GM12878 (cell line): Measurements from ENCODE around the gene SMG9. TPM values are rescaled to one million over a fixed set of nuclear protein-coding genes. Genes with fewer than 3 reads are reported as not detected.

Experiments
- ATAC-seq: fragments of 200-7000 bp; cut with Tn5 transposase; 3 replicates; pipeline ENCODE4 v1.9.1; 2020; ENCODE audit warnings: mild to moderate bottlenecking, moderate library complexity
- BruUV-seq: library from RNA; stranded (reverse); fragments of 400-500 nt; replicated peaks from 2 replicates; lab custom pipeline; 2021; lab: Mats Ljungman, UMichigan
- CTCF ChIA-PET: fragments of 300-600 bp; sonication (Branson Sonifier 250); formaldehyde crosslinking; extraction: SDS; loops from one replicate; lab custom pipeline; 2021; ENCODE audit warnings: inconsistent platforms; lab: Yijun Ruan, JAX
- POLR2A ChIA-PET: fragments of 350-600 bp; formaldehyde crosslinking; extraction: SDS; loops from one replicate; lab custom pipeline; 2021; ENCODE audit warnings: inconsistent platforms; lab: Charles Lee
- RAD21 ChIA-PET: fragments of 300-600 bp; sonication (Branson Sonifier 250); formaldehyde crosslinking; loops from one replicate; lab custom pipeline; 2023; ENCODE audit warnings: antibody characterized with exemption; ENCODE audit not compliant: unreplicated experiment; lab: Charles Lee
- SMC1A ChIA-PET: fragments of 300-600 bp; sonication (Branson Sonifier 250); formaldehyde crosslinking; loops from one replicate; lab custom pipeline; 2023; ENCODE audit not compliant: unreplicated experiment, uncharacterized antibody; lab: Charles Lee
- DNase-seq: peaks from one replicate; pipeline ENCODE4 v3.0.0-alpha.2; 2011; ENCODE audit warnings: low read depth, low spot score
- FAIRE-seq: peaks from 3 replicates; lab custom pipeline; 2011; peaks lifted over from hg19 to GRCh38; lab: Jason Lieb, UNC
- H2AFZ ChIP-seq: 2 replicates; pipeline ENCODE4 v1.6.0; 2011; ENCODE audit warnings: low read depth, low read length, control low read depth; ENCODE audit not compliant: control insufficient read depth
- H3K27ac ChIP-seq: 2 replicates; pipeline ENCODE4 v1.5.1; 2011; ENCODE audit warnings: control low read depth; ENCODE audit not compliant: control insufficient read depth, insufficient read depth
- H3K27me3 ChIP-seq, 2 experiments: replicated peaks in 1 of 2; 2 replicates each; pipeline versions ENCODE4 v1.6.0 to v1.6.1; 2011; ENCODE audit warnings: low read length in 1 of 2; ENCODE audit not compliant: control insufficient read depth in 2 of 2, insufficient read depth in 2 of 2
- H3K36me3 ChIP-seq, 2 experiments: 2 replicates each; pipeline ENCODE4 v1.5.1; 2011; ENCODE audit warnings: low read length in 1 of 2; ENCODE audit not compliant: control insufficient read depth in 2 of 2, insufficient read depth in 2 of 2
- H3K4me1 ChIP-seq: 2 replicates; pipeline ENCODE4 v1.6.1; 2011; ENCODE audit warnings: mild to moderate bottlenecking, low read length, moderate library complexity, mixed read lengths; ENCODE audit not compliant: control insufficient read depth, insufficient read depth
- H3K4me2 ChIP-seq: 2 replicates; pipeline ENCODE4 v1.6.0; 2011; ENCODE audit warnings: control low read depth; ENCODE audit not compliant: control insufficient read depth, insufficient read depth
- H3K4me3 ChIP-seq: fragments of 200-600 bp; sonication (generic); 2 replicates; pipeline ENCODE4 v1.5.1; 2016
- H3K79me2 ChIP-seq: 2 replicates; pipeline ENCODE4 v1.6.0; 2011; ENCODE audit warnings: low read length; ENCODE audit not compliant: control insufficient read depth, insufficient read depth
- H3K9ac ChIP-seq: 2 replicates; pipeline ENCODE4 v1.8.0; 2011; ENCODE audit warnings: low read length, control low read depth, mixed read lengths; ENCODE audit not compliant: control insufficient read depth, insufficient read depth
- H3K9me3 ChIP-seq: replicated peaks from 3 replicates; pipeline ENCODE4 v1.5.1; 2011; ENCODE audit warnings: mild to moderate bottlenecking, low read length; ENCODE audit not compliant: control insufficient read depth, insufficient read depth
- H4K20me1 ChIP-seq: 2 replicates; pipeline ENCODE4 v1.6.0; 2011; ENCODE audit not compliant: control insufficient read depth, insufficient read depth
- GABPA ChIP-seq: IDR thresholded peaks from 2 replicates; pipeline ENCODE4 v1.6.1; 2014; ENCODE audit warnings: antibody characterized with exemption, low read depth, mild to moderate bottlenecking, inconsistent platforms
- HDAC2 ChIP-seq: fragments of 200-600 bp; sonication (generic); IDR thresholded peaks from 2 replicates; pipeline ENCODE4 v1.6.1; 2017
- MYB ChIP-seq: fragments of 150-350 bp; IDR thresholded peaks from 2 replicates; pipeline ENCODE4 v1.6.1; 2014; ENCODE audit warnings: mild to moderate bottlenecking, low read depth, low read length, borderline replicate concordance
- NBN ChIP-seq: fragments of 450-650 bp; IDR thresholded peaks from 2 replicates; pipeline ENCODE4 v1.6.1; 2016
- NFYA ChIP-seq: IDR thresholded peaks from 2 replicates; pipeline ENCODE4 v1.6.1; 2011; ENCODE audit warnings: low read depth, mild to moderate bottlenecking, low read length, improper control_type of control experiment, borderline replicate concordance
- RAD51 ChIP-seq: fragments of 450-650 bp; IDR thresholded peaks from 2 replicates; pipeline ENCODE4 v1.6.1; 2016; ENCODE audit warnings: moderate library complexity, mild to moderate bottlenecking, inconsistent platforms
- SP1 ChIP-seq: IDR thresholded peaks from one replicate; pipeline ENCODE4 v1.6.1; 2011; ENCODE audit warnings: low read depth, low read length
- SREBF1 ChIP-seq: IDR thresholded peaks from 2 replicates; pipeline ENCODE4 v1.6.1; 2012; ENCODE audit warnings: mild to moderate bottlenecking, low read length
- STAT1 ChIP-seq: fragments of 450-650 bp; conservative IDR thresholded peaks from 2 replicates; pipeline ENCODE4 v1.6.1; 2014; ENCODE audit warnings: antibody characterized with exemption, mild to moderate bottlenecking
- ZNF622 ChIP-seq: fragments of 450-650 bp; IDR thresholded peaks from 2 replicates; pipeline ENCODE4 v1.6.1; 2017; ENCODE audit warnings: mild to moderate bottlenecking, inconsistent platforms
- WGBS: methylation state at CpG from one replicate; pipeline ENCODE4 v1.1.6; 2016; ENCODE audit warnings: low lambda C conversion rate; ENCODE audit not compliant: insufficient replicate concordance, insufficient coverage; ENCODE audit errors: missing lambda C conversion rate; 5-methylcytosine and 5-hydroxymethylcytosine counted together
- in situ Hi-C: fragments of 300-500 bp; cut with MboI; formaldehyde crosslinking; loops from 9 replicates; pipeline ENCODE4 v1.14.3; 2018; ENCODE audit warnings: mixed read lengths
- intact Hi-C: fragments of 100-400 bp; cut with micrococcal nuclease; formaldehyde crosslinking; loops from one replicate; pipeline ENCODE4 v1.14.2; 2022; ENCODE audit not compliant: unreplicated experiment
- polyA plus RNA-seq, 11 experiments: library from polyadenylated mRNA; depleted of rRNA in 4 of 11; unstranded in 6 of 11; stranded (reverse) in 5 of 11; fragments of >200 nt; fragmentation: Nextera tagmentation in 4 of 11; fragmentation: Illumina TruSeq in 1 of 11; extraction: Ambion mirVana in 4 of 11; extraction: Trizol in 1 of 11; gene quantifications; 1 replicate in 1 of 11; 2 replicates in 10 of 11; pipeline versions ENCODE4 v1.2.1 to v1.2.3, GENCODE V29; 2011 to 2016; ENCODE audit warnings: inconsistent platforms in 2 of 11, missing spikeins in 2 of 11, low read depth in 1 of 11
- total RNA-seq, 4 experiments: library from RNA; depleted of rRNA in 3 of 4; stranded (reverse); fragments of >200 nt in 3 of 4; fragmentation: Illumina TruSeq in 1 of 4; extraction: Trizol in 1 of 4; gene quantifications; 2 replicates each; pipeline versions ENCODE4 v1.2.1 to v1.2.3, GENCODE V29; 2013 to 2021
- TF ChIP-seq, protein P1 (sequence below): fragments of 150-350 bp; IDR thresholded peaks from 2 replicates; pipeline ENCODE4 v1.6.1; 2014; ENCODE audit warnings: mild to moderate bottlenecking, low read depth, low read length
- TF ChIP-seq, protein P2 (sequence below): fragments of 450-650 bp; IDR thresholded peaks from 2 replicates; pipeline ENCODE4 v1.6.1; 2017; ENCODE audit warnings: mild to moderate bottlenecking, moderate library complexity
- TF ChIP-seq, protein P3 (sequence below): IDR thresholded peaks from 2 replicates; pipeline ENCODE4 v1.6.1; 2012; ENCODE audit warnings: mild to moderate bottlenecking, low read depth, low read length

SMG9 gene
- total and polyA plus RNA-seq, 10 of the 15 experiments (the other 5 are each of a cell fraction or from before 2014, with no cell fraction given): 0.69 to 52.2 (median 28.1) TPM

DNA sequence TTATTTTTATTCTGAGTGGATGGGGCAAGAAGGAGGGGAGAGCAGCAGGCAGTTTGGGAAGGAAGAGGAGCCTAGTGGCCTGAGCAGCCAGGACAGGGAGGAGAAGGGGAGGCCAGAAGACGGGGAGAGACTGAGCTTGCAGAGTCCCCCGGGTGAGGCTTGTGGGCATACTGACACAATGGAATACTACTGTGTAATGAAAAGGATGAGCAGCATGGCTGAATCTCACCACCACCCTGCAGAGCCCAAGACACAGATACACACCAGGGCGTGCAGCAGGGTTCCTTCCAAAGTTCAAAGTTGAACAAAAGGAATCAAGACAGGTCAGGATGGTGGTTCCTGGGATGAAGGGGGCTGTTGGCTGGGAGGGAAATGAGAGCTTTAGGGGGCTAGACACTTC lies 8.1 kb upstream of the SMG9 start (continued):
- TF ChIP-seq, protein P1, sequence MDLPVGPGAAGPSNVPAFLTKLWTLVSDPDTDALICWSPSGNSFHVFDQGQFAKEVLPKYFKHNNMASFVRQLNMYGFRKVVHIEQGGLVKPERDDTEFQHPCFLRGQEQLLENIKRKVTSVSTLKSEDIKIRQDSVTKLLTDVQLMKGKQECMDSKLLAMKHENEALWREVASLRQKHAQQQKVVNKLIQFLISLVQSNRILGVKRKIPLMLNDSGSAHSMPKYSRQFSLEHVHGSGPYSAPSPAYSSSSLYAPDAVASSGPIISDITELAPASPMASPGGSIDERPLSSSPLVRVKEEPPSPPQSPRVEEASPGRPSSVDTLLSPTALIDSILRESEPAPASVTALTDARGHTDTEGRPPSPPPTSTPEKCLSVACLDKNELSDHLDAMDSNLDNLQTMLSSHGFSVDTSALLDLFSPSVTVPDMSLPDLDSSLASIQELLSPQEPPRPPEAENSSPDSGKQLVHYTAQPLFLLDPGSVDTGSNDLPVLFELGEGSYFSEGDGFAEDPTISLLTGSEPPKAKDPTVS: no peak
- no peak for TF ChIP-seq RAD51
- no peak for TF ChIP-seq GABPA
- TF ChIP-seq, protein P2, sequence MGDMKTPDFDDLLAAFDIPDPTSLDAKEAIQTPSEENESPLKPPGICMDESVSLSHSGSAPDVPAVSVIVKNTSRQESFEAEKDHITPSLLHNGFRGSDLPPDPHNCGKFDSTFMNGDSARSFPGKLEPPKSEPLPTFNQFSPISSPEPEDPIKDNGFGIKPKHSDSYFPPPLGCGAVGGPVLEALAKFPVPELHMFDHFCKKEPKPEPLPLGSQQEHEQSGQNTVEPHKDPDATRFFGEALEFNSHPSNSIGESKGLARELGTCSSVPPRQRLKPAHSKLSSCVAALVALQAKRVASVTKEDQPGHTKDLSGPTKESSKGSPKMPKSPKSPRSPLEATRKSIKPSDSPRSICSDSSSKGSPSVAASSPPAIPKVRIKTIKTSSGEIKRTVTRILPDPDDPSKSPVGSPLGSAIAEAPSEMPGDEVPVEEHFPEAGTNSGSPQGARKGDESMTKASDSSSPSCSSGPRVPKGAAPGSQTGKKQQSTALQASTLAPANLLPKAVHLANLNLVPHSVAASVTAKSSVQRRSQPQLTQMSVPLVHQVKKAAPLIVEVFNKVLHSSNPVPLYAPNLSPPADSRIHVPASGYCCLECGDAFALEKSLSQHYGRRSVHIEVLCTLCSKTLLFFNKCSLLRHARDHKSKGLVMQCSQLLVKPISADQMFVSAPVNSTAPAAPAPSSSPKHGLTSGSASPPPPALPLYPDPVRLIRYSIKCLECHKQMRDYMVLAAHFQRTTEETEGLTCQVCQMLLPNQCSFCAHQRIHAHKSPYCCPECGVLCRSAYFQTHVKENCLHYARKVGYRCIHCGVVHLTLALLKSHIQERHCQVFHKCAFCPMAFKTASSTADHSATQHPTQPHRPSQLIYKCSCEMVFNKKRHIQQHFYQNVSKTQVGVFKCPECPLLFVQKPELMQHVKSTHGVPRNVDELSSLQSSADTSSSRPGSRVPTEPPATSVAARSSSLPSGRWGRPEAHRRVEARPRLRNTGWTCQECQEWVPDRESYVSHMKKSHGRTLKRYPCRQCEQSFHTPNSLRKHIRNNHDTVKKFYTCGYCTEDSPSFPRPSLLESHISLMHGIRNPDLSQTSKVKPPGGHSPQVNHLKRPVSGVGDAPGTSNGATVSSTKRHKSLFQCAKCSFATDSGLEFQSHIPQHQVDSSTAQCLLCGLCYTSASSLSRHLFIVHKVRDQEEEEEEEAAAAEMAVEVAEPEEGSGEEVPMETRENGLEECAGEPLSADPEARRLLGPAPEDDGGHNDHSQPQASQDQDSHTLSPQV: no peak

DNA sequence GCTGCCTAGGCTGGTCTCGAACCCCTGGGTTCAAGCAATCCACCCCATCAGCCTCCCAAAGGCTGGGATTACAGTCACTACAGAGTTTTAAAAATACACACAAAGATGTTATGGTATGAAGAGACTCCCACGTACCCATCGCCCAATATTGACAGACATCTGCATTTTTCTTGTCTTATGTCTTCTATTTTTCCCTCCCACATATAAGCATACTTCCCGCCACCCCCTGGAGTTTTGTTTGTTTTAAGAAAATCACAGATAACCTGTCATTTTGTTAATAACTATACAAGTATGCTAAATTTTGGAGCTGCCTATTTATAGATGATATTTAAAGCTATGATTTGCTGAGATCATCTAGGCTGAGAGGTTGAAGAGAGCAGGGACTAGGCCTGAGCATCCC lies 6.2 kb upstream of the SMG9 start:
- POLR2A ChIA-PET: interaction anchor here (14.8 to 18.9 kb wide), 2 partner anchors 10 to 17 kb away, joined by 307 to 389 read pairs; partner anchors contain the start of genes KCNN4 and SMG9
- Histone ChIP-seq H3K9me3 (no peaks in the 10 kb centered on the region; the same call in 2 of the 3 replicates), H3K79me2 (peaks cover 9% of the 10 kb centered on the region), H3K4me3 (no peak overlapping the region), H3K4me1 (peaks cover 67% of the 10 kb centered on the region), H2AFZ (no peak overlapping the region), H4K20me1 (no peaks in the 10 kb centered on the region), H3K4me2 (no peak overlapping the region), H3K27ac (no peak overlapping the region), H3K27me3 (no peaks in the 10 kb centered on the region), H3K9ac (no peak overlapping the region), H3K36me3 (no peaks in the 10 kb centered on the region)
- CTCF ChIA-PET: interaction anchor here (1.3 to 20.8 kb wide), 4 partner anchors 15 to 92 kb away, joined by 3 to 324 read pairs (median 70); partner anchors contain the start of gene KCNN4
- FAIRE-seq (no peak), ATAC-seq (no peak), DNase-seq (no peak)
- 95% methylated on average over 4 of the region's 4 CpGs for WGBS
- RAD21 ChIA-PET: interaction anchor here (0.8 to 8.3 kb wide), 4 partner anchors 6 to 92 kb away, joined by 3 to 167 read pairs (median 30); partner anchors contain the start of genes KCNN4, PLAUR and SMG9
- intact Hi-C loops (no loop called here), in situ Hi-C loops (loop anchor here (25.0 kb wide), 2 partner anchors 1701 to 1824 kb away; partner anchors contain the start of genes ERFL and FOSB)
- SMC1A ChIA-PET: interaction anchor here (1.2 to 20.1 kb wide), 3 partner anchors 10 to 18 kb away, joined by 5 to 325 read pairs (median 88); partner anchors contain the start of gene KCNN4
- BruUV-seq: no TSS peak
- TF ChIP-seq SP1 (no peak), NBN (no peak), SREBF1 (no peak), STAT1 (no peak), HDAC2 (no peak), MYB (no peak), ZNF622 (no peak), NFYA (no peak)
- TF ChIP-seq, protein P3, sequence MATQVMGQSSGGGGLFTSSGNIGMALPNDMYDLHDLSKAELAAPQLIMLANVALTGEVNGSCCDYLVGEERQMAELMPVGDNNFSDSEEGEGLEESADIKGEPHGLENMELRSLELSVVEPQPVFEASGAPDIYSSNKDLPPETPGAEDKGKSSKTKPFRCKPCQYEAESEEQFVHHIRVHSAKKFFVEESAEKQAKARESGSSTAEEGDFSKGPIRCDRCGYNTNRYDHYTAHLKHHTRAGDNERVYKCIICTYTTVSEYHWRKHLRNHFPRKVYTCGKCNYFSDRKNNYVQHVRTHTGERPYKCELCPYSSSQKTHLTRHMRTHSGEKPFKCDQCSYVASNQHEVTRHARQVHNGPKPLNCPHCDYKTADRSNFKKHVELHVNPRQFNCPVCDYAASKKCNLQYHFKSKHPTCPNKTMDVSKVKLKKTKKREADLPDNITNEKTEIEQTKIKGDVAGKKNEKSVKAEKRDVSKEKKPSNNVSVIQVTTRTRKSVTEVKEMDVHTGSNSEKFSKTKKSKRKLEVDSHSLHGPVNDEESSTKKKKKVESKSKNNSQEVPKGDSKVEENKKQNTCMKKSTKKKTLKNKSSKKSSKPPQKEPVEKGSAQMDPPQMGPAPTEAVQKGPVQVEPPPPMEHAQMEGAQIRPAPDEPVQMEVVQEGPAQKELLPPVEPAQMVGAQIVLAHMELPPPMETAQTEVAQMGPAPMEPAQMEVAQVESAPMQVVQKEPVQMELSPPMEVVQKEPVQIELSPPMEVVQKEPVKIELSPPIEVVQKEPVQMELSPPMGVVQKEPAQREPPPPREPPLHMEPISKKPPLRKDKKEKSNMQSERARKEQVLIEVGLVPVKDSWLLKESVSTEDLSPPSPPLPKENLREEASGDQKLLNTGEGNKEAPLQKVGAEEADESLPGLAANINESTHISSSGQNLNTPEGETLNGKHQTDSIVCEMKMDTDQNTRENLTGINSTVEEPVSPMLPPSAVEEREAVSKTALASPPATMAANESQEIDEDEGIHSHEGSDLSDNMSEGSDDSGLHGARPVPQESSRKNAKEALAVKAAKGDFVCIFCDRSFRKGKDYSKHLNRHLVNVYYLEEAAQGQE: no peak
